Esophagus squamous epithelium (tissue), 5 donors: ENCODE results near the gene HNRNPM. TPM values are rescaled to one million over a fixed set of nuclear protein-coding genes. Genes with fewer than 3 reads are reported as not detected.

ENCODE experiments used
- DNase-seq: peaks from one replicate; lab custom pipeline; 2025; lab: John Stamatoyannopoulos, UW
- H3K27ac ChIP-seq, 4 donors: fragments of 200-600 bp; sonication (generic); one replicate each; pipeline ENCODE4 v1.5.1; 2016 to 2019; ENCODE audit warnings: mild to moderate bottlenecking in 1 of 4
- H3K27me3 ChIP-seq, 4 donors: fragments of 200-600 bp; sonication (generic); 1 replicate in 3 of 4; 2 replicates in 1 of 4; pipeline versions ENCODE4 v1.5.1 to v1.6.0; 2017 to 2021; ENCODE audit warnings: antibody characterized with exemption in 1 of 4
- H3K36me3 ChIP-seq, 3 donors: fragments of 200-600 bp; sonication (generic); one replicate each; pipeline ENCODE4 v1.5.1; 2016 to 2019
- H3K4me1 ChIP-seq, 3 donors: fragments of 200-600 bp; sonication (generic); one replicate each; pipeline ENCODE4 v1.5.1; 2017 to 2019
- H3K4me3 ChIP-seq, 4 donors: fragments of 200-600 bp; sonication (generic); 1 replicate in 3 of 4; 2 replicates in 1 of 4; pipeline ENCODE4 v1.5.1; 2016 to 2019; ENCODE audit warnings: mild to moderate bottlenecking in 2 of 4, moderate library complexity in 1 of 4
- H3K9me3 ChIP-seq, 3 donors: fragments of 200-600 bp; sonication (generic); one replicate each; pipeline ENCODE4 v1.5.1; 2016 to 2019
- CTCF ChIP-seq, 6 experiments: fragments of 450-650 bp in 4 of 6; fragments of 200-600 bp in 2 of 6; sonication (generic) in 2 of 6; IDR thresholded peaks; one replicate each; pipeline ENCODE4 v1.5.1; 2016 to 2019; ENCODE audit warnings: antibody characterized with exemption in 6 of 6, mild to moderate bottlenecking in 4 of 6, moderate library complexity in 4 of 6
- POLR2A ChIP-seq, 4 donors: fragments of 450-650 bp; IDR thresholded peaks; one replicate each; pipeline ENCODE4 v1.6.1; 2017; ENCODE audit warnings: antibody characterized with exemption in 4 of 4, mild to moderate bottlenecking in 4 of 4, moderate library complexity in 3 of 4
- WGBS, 2 donors: methylation state at CpG; one replicate each; pipeline ENCODE4 v1.1.5; 2018; 5-methylcytosine and 5-hydroxymethylcytosine counted together
- intact Hi-C: fragments of 100-400 bp; cut with DNase I; formaldehyde crosslinking; loops from one replicate; pipeline ENCODE4 v1.15.0; 2022
- total RNA-seq, 4 donors: library from RNA; depleted of rRNA; stranded (reverse); fragments of >200 nt; gene quantifications; one replicate each; pipeline ENCODE4 v1.1.0, GENCODE V29; 2016
- donor health status: DM: yes; HTN: yes; CAD: no.

Gene HNRNPM
- total RNA-seq, 4 donors from 2014 or later, result 102 to 162 (median 128) TPM

GRCh38 chr19:8466018-8466417, 21.2 kb downstream of the HNRNPM start:
- peaks cover 17 to 95% (median 59%) of the 10 kb centered on the region in 3 donors for H3K36me3 ChIP-seq
- H3K4me3 ChIP-seq, result no peak overlapping the region
- H3K4me1 ChIP-seq, result peaks cover 0 to 36% (median 6%) of the 10 kb centered on the region in 3 donors
- DNase-seq, result no peak
- H3K27ac ChIP-seq, result no peak overlapping the region
- intact Hi-C loops, result no loop called here
- no peaks in the 10 kb centered on the region for H3K27me3 ChIP-seq
- no peaks in the 10 kb centered on the region for H3K9me3 ChIP-seq
- 65 to 75% methylated on average over 4 of the region's 4 CpGs for WGBS, 2 donors
- TF ChIP-seq POLR2A (IDR thresholded peaks at IDR 0.05) (no peak), CTCF (IDR thresholded peaks at IDR 0.05) (no peak)

GRCh38 chr19:8468124-8468523, 23.3 kb downstream of the HNRNPM start:
- WGBS, 2 donors, result 77 to 78% methylated on average over 3 of the region's 3 CpGs
- H3K4me3 ChIP-seq, result no peak overlapping the region
- TF ChIP-seq POLR2A (IDR thresholded peaks at IDR 0.05) (no peak), CTCF (IDR thresholded peaks at IDR 0.05) (no peak)
- H3K27ac ChIP-seq, result no peak overlapping the region
- H3K36me3 ChIP-seq, result peaks cover 25 to 100% (median 69%) of the 10 kb centered on the region in 3 donors
- H3K4me1 ChIP-seq, result peaks cover 0 to 15% (median 0%) of the 10 kb centered on the region in 3 donors
- H3K9me3 ChIP-seq, result no peaks in the 10 kb centered on the region
- intact Hi-C loops, result no loop called here
- no peak for DNase-seq
- H3K27me3 ChIP-seq, result no peaks in the 10 kb centered on the region

GRCh38 chr19:8468761-8469373, 24.1 kb downstream of the HNRNPM start:
- Histone ChIP-seq H3K9me3 (no peaks in the 10 kb centered on the region), H3K27ac (no peak overlapping the region), H3K27me3 (no peaks in the 10 kb centered on the region), H3K4me3 (no peak overlapping the region), H3K4me1 (peaks cover 0 to 8% (median 0%) of the 10 kb centered on the region in 3 donors), H3K36me3 (peaks cover 20 to 100% (median 69%) of the 10 kb centered on the region in 3 donors)
- no peak for TF ChIP-seq CTCF (IDR thresholded peaks at IDR 0.05)
- 79 to 83% methylated on average over 7 to 8 of the region's 8 CpGs for WGBS, 2 donors
- no peak for DNase-seq
- intact Hi-C loops, result no loop called here

GRCh38 chr19:8469613-8470368, 25.0 kb downstream of the HNRNPM start:
- H3K9me3 ChIP-seq, result no peaks in the 10 kb centered on the region
- WGBS, 2 donors, result 86 to 90% methylated on average over 12 to 13 of the region's 13 CpGs
- no peak overlapping the region for H3K4me3 ChIP-seq
- TF ChIP-seq POLR2A (IDR thresholded peaks at IDR 0.05) (no peak), CTCF (IDR thresholded peaks at IDR 0.05) (no peak)
- intact Hi-C loops, result no loop called here
- H3K27me3 ChIP-seq, result no peaks in the 10 kb centered on the region
- peaks cover 0 to 6% (median 0%) of the 10 kb centered on the region in 3 donors for H3K4me1 ChIP-seq
- peaks cover 20 to 100% (median 69%) of the 10 kb centered on the region in 3 donors for H3K36me3 ChIP-seq
- DNase-seq, result no peak
- no peak overlapping the region for H3K27ac ChIP-seq
